GM21526 (cell line): ENCODE results near the gene UTRN.

Experiments
- ATAC-seq: cut with Tn5 transposase; IDR thresholded peaks from one replicate; pipeline ENCODE4 v1.9.1; 2021; ENCODE audit warnings: moderate library complexity; ENCODE audit not compliant: unreplicated experiment, low FRiP score

The UTRN gene

DNA sequence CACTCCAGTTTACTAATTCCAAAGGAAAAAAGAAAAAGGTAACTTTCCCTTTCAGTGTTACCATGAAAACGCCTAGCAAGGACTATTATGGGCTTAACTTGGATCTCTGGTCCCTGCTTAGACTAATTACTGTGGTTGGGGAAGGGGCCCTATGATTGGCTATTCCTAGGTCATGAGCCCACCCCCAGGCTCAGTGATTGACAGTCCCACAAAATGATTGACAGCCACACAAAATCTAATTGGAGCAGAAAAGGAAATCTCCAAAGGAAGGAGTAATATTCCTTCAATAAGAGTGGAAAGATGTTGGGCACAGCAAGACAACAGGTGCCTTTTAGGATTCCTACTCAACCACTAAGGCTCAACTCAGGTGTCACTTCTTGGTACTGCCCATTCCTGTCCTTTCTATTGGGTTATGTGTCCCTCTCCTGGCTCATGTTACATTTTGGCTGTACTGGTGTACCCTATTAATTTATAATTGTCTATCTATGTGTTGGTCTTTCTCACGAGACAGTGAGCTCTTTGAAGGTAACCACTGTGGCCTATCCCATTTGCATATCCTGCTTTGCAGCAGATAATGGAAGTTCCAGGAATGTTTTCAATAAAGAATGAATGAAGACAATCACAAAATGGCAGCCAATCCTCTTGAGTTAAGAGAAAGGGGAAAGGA, 5.5 kb upstream of the UTRN start:
- no peak for ATAC-seq

- ATAC-seq = no peak
Measured at GRCh38 chr6:144283646-144284477, 1.3 kb upstream of the UTRN start.

- no peak for ATAC-seq
Measured at GRCh38 chr6:144284478-144284782, 705 bp upstream of the UTRN start.

- ATAC-seq = no peak
Measured at GRCh38 chr6:144285548-144285797, 338 bp downstream of the UTRN start.

GRCh38 chr6:144285798-144286502, 815 bp downstream of the UTRN start:
- ATAC-seq = no peak

DNA sequence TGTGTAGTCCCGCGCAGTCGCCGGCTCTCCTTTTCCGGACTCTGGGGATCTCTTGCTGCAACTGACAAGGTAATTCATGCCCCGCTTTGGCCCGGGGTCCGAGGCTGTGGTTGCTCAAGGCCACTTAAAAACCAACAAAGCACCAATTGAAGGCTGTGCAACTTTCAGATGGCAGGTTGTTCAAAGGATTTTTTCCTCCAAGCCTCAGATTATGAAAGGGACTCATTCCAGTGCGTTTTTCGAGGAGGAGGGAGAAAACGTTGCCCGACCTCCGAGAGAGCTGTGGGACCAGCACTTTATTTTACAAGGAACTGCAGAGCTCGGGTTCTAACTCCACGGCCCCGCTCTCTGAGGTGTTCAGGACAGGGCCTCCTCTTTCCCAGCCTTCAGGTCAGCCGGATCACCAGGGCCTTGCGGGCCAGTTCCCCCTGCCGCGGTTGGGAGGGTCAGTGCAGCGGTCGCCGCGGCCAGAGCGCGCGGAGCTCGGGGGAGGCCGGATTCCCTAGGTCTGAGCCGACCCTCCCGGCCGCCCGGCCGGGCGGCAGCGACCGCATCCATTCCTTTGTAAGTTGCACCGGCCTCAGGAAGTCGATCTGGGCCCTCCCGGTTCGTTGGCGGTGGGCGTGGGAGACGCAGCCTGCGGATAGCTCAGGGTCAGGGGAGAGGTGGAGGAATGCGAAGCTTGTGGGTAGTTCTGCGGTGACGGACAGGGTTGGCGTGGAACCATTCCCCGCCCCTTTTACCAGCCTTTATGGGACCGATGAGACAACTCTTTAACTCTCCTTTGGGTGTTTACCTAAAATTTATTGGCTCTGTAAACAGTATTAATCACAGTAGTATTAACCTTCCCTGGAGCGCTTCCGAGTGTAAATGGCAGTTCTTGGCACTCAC, 1.6 kb downstream of the UTRN start:
- no peak for ATAC-seq

DNA sequence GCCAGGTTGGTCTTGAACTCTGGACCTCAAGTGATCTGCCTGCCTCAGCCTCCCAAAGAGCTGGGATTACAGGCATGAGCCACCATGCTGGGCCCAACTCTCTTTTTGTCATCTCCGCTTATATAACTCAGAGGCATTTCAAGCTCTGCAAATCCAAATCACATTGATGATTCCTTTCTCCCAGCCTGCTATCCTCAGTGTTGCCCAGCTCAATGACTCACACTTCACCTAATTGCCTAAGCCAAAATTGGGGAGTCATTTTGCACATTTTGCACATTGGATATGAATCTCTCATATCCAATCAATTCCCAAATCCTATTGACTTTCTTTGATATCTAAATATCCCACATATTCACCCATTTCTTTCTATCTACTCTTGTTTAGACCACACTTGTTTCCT, 3.9 kb downstream of the UTRN start:
- no peak for ATAC-seq

DNA sequence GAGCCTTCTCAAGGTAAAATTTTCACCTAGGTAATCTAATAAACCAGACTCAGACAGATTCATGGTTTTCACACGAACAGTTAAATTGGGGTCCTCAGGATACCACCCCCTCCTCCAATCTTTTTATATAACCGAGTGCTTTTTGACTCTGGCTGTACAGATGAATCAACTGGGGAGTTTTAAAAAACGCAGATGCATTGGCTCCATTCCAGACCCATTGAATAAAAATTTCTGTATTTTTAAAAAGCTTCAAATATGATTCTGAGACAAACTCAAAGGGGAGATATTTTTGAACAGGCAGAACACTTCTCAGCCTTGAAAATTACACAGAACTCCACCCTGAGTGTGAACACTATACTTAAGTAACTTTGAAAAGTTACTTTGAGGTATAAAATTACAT, 7.2 kb downstream of the UTRN start:
- no peak for ATAC-seq

DNA sequence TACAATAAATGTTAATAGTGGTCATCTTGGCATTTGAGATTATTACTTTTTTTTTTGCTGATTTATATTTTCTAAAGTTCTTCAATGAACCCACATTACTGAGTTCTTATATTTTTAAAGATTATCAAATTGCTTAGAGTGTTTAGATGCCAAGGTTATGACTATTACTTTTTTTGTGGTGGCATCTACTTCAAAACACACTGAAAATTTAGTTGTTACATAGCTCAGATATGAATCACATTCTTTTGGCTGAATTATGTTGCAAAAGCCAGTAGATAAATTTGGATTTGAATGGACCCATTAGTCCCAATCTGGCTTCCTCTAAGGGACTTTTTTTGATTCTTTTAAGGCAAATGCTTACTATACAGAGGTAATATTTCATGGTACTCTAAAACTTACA, 8.9 kb downstream of the UTRN start:
- no peak for ATAC-seq

DNA sequence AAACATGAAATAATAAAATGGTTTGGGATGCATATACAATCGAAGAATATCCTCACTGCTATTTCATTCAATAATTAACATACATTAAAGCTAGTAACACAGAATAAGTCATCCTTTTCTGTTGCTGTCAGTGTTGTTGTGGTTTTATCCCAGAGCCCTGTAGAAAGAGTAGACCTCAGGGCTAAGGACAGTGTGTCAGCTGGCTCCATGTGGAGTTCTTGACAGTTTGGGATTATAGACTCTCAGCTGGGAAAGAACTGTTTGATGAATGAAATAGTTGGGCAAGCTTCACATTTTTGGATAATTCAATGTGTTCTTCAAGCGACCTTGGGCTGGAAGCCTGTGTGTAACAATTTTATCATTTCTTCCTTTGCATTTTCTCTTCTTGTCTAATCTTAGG, 10.1 kb downstream of the UTRN start:
- no peak for ATAC-seq

DNA sequence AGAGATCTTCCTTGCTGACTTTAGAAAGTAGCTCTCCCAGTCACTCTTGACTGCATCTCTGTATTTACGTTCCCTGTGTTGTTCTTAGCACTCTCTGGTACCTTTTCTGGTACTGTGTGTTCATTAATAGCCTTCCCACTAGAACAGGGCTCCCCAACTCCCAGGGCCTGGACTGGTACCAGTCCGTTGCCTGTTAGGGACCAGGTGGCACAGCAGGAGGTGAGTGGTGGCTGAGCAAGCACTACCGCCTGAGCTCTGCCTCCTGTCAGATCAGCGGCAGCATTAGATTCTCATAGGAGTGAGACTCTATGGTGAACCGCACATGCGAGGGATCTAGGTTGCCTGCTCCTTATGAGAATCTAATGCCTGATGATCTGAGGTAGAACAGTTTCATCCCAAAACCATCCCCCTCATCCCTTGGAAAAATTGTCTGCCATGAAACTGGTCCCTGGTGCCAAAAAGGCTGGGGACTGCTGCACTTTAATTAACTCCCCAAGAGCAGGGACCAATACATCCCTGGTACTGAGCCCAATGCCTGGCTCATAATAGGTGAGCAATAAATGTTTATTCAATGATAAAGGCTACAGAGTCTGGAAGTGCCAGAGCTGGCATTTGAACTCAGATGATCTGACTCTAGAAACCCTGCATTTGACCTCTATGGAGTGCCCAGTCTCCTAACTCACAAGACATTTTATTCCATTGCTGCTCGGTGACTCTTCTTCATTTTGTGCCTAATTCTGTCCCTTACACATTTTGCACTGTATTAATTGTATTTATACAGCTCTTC, 11.0 kb downstream of the UTRN start:
- ATAC-seq = no peak

GRCh38 chr6:144296973-144297372, 11.8 kb downstream of the UTRN start:
- ATAC-seq = no peak

- ATAC-seq = no peak
Measured at GRCh38 chr6:144297511-144298100, 12.5 kb downstream of the UTRN start.

DNA sequence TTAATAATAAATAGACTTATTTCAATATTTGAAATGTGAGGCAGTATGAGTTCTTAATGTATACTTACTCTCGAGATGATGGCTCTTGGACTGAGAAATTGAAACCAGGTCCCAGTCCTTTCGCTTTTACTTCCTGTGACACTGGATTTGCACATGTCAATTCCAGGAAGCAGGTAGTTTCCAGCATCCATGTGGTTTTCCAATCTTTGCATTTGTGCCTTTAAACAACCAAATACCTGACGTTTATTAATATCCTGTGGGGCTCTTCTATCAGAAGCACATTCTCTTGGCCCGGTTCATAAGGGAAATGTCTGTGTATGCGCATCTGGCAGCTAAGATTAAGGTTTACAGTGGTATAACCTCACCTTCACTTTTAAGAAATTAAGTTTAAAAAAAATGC, 13.1 kb downstream of the UTRN start:
- ATAC-seq = no peak

GRCh38 chr6:144298916-144299315, 13.8 kb downstream of the UTRN start:
- no peak for ATAC-seq

GRCh38 chr6:144302701-144303372, 17.7 kb downstream of the UTRN start:
- ATAC-seq = no peak

DNA sequence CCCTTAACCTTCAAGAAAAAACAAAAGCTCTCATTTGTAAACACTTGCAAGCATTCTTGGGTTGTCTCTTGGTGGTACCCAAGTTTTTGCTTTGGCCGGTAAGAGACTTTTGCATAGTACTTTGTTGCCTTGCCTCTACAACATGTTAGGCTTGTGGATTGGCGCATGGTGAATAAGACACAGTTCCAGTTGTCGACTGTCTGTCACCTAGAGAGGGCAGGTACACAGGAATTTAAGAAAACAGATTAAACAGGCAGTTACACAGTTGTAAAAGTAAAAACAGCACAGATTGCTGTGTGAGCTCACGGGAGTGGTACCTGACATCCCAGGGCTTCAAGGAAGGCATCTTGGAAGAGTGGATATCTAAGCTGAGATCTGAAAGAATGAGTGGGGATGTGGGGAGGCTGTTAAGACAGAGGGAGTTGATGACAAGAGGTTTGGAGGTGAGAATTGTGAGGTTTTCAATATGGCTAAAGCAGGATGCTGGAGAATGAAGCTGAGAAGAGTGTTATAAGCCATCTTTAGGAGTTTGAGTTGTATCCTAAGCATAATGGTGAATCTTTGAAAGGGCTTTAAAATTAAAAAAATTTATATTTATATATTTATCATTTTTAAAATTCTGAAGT, 19.2 kb downstream of the UTRN start:
- ATAC-seq = no peak

DNA sequence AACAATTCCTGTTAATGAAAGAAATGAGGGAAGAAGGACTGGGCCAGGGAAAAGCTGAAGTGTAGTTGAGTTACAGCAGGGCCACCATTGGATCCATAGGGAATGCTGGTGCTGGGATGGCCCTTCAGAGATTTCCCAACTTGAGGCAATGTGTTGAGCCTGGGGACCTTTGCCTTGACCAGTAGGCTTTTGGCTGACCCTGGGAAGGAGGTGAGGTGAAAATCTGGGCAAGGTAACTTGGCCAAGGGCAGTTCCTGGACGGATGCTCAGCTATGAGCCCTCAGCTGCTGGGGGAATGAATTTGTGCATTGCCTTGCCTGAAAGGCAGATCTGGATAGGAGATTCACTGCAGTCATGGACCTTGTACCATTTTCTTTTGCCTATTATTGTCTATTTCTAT, 20.4 kb downstream of the UTRN start:
- peak; percentile 32 for ATAC-seq

DNA sequence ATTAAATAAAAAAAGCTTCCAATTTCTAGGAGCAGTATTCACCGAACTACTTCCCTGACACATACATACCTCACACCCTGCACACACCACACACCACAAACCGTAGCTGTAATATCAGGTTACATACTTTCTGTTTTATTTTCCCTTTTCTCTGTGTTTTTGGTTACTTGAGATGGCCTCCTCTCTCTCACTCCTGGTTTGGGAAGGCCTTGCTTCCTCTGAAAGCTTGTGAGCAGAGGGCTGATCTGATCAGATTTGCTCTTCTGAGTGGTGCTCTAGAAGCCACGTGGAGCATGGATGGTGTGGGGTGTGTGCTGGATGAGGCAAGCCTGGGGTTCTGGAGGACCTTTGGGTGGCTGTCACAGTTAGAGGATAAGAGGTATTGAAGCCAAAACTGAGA, 20.9 kb downstream of the UTRN start:
- peak; percentile 87 for ATAC-seq
